ENCODE results near the gene EXOSC1.

DNA sequence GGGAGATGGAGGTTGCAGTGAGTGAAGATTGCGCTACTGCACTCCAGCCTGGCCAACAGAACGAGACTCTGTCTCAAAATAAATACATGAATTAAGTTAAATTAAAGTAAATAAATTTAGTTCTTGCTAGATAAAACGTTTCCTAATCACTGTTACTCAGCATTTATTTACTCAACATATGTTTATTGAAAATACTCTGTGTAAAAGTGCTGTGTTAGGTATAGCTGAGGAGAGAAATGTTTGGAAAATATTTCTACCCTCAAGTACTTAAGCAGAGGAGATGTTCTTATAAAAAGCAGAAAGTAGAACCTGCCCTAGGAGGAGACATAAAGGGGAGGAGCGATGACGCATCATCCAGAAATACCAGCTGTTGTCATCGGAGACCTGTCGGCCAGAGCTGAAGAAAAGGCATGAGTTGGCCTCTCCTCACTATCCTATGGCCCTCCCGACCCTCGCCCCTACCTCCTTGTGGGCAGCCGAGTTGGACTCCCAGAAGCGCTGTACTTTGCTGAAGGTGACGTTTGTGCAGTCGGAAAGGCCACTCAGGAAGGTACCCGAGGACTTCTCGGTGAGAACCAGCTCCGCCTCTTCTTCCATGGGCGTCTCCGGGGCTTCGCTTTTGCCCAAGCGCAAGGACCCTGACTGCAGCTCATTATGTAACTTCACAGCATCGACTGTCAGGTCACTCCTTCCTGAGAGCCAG, 45.8 kb downstream of the EXOSC1 start:
- TF ChIP-seq, protein P1, sequence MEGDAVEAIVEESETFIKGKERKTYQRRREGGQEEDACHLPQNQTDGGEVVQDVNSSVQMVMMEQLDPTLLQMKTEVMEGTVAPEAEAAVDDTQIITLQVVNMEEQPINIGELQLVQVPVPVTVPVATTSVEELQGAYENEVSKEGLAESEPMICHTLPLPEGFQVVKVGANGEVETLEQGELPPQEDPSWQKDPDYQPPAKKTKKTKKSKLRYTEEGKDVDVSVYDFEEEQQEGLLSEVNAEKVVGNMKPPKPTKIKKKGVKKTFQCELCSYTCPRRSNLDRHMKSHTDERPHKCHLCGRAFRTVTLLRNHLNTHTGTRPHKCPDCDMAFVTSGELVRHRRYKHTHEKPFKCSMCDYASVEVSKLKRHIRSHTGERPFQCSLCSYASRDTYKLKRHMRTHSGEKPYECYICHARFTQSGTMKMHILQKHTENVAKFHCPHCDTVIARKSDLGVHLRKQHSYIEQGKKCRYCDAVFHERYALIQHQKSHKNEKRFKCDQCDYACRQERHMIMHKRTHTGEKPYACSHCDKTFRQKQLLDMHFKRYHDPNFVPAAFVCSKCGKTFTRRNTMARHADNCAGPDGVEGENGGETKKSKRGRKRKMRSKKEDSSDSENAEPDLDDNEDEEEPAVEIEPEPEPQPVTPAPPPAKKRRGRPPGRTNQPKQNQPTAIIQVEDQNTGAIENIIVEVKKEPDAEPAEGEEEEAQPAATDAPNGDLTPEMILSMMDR (IDR thresholded peaks at IDR 0.05), result no peak
- TF ChIP-seq POLR2AphosphoS5 (IDR thresholded peaks at IDR 0.05), result no peak

Measured in esophagus muscularis mucosa (tissue), 3 donors.